HG03442 (cell line): ENCODE results near the gene RPS27.
"Not testable (repeated sequence)": the region's sequence is repeated elsewhere in the genome, so short reads cannot be mapped to it uniquely, and the experiment has no call there.

ENCODE experiments used
- ATAC-seq: cut with Tn5 transposase; IDR thresholded peaks from one replicate; pipeline ENCODE4 v1.9.1; 2021; ENCODE audit warnings: mild to moderate bottlenecking, moderate library complexity; ENCODE audit not compliant: unreplicated experiment

The RPS27 gene

DNA sequence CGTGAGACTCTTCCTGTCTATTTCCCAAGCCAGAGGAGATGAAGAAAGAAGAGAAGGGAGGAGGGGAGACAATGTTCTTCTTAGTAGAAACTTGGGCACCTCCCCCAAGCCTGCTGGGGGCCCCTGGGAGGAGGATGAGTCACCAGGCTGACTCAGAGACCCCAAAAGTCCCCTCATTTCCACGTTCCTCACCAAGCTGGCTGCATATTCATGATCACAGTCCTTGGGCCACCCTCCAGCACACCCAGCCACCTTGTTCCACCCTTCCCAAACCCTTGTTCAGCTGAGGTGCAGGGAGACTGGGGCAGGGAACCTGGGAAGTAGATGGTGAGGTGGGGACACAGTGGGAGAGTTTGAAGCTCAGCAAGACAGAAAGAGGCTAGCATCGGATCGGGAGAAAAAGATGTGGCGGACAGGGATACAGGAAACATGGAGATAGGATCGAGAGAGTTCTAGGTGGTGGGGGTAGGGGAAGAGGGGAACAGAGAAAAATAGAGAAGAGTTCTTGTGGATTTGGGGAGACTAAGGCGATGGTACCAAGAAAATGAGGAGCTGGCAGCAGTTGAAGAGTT lies 5.1 kb upstream of the RPS27 start:
- ATAC-seq = no peak

DNA sequence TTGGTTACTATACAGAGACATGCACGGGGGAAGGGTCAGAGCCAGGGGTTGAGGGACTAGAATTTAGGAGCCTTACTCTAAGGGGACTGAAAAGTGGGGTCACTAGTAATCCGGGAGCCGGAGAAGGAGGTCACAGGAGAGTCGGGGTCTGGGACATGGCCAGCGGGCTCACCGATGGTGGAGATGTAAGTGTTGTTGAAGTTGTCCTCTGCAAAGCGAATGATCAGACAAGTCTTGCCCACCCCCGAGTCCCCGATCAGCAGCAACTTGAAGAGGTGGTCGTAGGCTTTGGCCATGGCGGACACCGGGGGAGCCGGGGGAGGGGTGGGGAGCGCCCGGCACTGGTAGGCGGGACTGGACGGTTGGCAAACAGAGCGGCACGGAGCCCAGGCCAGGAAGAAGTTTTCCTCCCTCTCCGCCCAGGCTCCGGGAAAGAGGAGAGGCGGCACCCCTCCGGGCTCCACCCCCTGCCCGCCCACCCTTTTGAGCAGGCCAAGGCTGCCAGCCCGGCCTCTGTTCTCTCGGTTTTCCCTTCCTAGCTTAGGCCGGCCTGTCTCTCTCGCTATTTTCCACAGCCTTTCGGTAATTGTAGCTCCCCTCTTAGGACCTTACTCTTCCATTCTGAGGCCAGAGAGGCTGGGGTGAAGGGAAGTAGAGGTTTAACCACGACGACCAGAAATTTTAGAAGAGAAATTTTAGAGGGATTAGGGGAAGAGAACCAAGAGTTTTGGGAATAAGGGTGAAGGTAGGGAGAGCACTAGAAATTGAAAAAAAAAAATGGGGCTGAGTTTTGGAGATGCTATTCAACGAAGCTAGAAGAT lies 4.4 kb upstream of the RPS27 start, which contains the start of gene RAB13:
Gene RAB13 (minus strand): TSS at position 399 of the 821 bp plus-strand sequence. CDS start 103 bp downstream, at position 296.
- ATAC-seq = no peak

DNA sequence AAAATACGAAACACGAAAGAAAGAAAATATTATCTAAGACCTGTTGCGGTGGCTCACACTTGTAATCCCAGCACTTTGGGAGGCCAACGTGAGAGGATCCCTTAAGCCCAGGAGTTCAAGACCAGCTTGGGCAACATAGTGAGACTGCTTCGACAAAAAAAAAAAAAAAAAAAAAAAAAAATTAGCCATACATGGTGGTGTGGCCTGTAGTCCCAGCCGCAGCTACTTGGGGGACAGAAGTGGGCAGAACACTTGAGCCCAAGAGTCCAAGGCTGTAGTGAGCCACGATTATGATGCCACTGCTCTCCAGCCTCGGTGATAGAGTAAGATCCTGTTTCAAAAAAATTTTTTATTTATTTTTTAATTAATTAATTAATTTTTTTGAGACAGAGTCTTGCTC lies 2.9 kb upstream of the RPS27 start:
- ATAC-seq = no peak

- ATAC-seq = no peak
Measured at GRCh38 chr1:153991151-153991630, 629 bp downstream of the RPS27 start.

DNA sequence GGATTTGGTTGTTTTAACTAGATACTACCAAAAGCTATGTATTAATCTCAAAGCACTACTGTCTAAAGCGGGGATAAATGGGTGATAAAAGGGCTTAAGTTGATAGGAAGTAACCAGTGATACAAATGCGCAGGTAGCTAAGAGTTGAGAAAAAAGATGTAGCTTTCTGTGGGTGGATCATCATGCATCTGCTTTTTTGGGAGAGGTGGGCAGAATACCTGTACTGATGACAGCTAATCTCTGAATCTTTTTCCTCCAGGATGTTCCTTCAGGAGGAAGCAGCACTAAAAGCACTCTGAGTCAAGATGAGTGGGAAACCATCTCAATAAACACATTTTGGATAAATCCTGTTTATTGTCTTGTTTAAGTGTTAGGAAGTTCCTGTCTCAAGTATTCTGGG lies 1.2 kb downstream of the RPS27 start:
- no peak for ATAC-seq

DNA sequence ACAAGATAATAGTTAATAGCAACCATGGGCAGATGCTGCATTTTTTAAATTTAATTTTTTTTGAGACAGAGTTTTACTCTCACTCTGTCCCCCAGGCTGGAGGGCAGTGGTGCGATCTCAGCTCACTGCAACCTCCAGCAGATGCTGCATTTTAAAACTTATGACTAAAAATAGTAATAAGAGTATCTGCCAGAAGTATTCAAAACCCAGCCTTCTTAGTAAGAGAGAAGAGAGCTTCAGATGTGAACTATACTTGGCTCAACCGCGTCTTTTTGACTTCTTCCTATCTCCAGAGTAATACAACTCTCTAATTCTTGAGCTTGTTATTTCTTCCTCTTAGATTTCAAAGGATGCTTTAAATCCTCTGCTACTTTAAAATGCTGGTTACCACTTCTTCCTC lies 4.6 kb downstream of the RPS27 start:
- ATAC-seq = no peak

DNA sequence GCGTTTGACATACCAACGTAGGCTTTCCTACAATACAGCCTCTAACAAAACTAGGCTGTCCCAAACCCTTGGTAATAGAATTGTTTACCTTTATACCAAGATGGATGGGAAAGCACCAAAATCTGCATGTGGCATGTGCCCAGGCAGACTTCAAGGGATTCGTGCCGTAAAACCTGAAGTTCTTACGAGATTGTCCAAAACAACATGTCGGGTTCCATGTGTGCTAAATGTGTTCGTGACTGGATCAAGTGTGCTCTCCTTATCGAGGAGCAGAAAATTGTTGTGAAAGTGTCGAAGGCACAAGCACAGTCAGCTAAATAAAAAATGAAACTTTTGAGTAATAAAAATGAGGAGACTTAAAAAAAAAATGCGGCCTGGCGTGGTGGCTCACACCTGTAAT lies 5.1 kb downstream of the RPS27 start:
- no peak for ATAC-seq

DNA sequence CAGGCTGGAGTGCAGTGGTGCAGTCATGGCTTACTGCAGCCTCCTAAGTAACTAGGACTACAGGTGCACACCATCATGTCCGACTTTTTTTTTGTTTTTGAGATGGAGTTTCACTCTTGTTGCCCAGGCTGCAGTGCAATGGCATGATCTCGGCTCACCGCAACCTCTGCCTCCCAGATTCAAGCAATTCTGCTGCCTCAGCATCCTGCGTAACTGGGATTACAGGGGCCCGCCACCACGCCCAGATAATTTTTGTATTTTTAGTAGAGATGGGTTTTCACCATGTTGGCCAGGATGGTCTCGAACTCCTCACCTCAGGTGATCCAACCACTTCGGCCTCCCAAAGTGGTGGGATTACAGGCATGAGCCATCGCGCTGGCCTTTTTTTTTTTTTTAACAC lies 6.3 kb downstream of the RPS27 start:
- ATAC-seq = not testable (repeated sequence)

- no peak for ATAC-seq
Measured at GRCh38 chr1:154000420-154000819, 9.9 kb downstream of the RPS27 start.

DNA sequence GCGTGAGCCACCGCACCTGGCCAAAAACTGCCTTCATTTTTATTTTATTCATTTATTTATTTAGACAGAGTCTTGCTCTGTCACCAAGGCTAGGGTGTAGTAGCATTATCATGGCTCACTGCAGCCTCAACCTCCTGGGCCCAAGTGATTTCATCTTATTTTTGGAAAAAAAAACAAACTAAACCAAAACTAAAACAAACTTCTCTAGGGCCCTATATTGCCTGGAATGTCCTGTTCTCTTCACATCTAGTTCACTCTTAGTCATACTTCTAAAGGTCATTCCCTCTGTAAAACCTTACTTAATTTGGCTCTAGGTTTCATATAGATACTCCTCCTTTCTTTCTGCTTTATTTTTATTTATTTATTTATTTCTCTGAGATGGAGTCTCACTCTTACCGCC lies 15.6 kb downstream of the RPS27 start:
- no peak for ATAC-seq

GRCh38 chr1:154012129-154012528 lies 21.6 kb downstream of the RPS27 start:
- no peak for ATAC-seq

GRCh38 chr1:154012543-154012942 lies 22.0 kb downstream of the RPS27 start:
- ATAC-seq = not testable (repeated sequence)

- ATAC-seq = no peak
Measured at GRCh38 chr1:154014154-154014907, 23.8 kb downstream of the RPS27 start.

DNA sequence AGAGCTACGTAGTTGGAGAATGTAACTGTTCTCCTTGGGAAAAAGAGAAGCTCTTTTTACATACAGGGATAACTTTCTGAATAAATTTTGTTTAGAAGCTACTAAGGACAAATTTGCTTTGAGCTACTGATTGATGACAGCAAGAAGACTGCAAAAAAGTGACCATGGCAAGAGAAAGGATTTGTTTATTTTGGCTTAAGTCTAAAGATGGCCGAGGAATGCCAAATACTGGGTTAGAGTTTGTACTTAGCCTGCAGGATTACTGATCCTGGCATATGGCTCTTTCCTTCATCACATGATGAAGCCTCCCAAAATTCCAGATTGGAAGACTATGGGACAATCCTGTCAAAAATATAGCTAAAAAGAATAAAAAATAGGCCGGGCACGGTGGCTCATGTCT lies 28.7 kb downstream of the RPS27 start:
- no peak for ATAC-seq

DNA sequence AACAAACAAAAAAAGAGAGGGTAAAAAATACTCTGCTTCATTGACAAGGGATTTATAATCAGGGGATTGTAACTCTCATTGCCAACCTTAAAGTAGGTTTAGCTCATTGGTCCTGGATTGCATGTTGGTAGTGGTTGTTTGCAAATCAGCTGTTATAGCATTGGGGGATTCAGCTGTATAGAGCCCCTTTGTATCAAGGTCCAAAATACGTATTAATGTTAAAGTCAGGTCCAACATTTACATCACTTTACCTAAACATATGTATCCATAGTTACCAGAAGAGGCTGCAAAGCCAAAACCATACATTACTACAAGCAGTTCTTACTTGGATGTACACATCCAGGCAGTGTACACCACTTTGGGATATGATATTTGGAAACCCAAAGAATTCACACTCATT lies 29.4 kb downstream of the RPS27 start:
- no peak for ATAC-seq

DNA sequence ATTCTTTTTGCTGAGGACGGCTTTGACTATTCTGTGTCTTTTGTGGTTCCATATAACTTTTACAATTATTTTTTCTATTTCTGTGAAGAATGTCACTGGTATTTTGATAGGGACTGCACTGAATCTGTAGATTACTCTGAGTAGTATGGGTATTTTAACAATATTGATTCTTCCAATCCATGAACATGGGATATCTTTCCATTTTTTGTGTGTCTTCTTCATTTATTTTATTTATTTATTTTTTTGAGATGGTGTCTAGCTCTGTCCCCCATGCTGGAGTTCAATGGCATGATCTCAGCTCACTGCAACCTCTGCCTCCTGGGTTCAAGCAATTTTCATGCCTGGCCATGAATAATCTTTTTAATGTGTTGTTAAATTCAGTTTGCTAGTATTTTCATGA lies 43.1 kb downstream of the RPS27 start:
- not testable (repeated sequence) for ATAC-seq
